Prostate gland (tissue), 2 donors: Measurements from ENCODE around the gene RAB19. TPM values are rescaled to one million over a fixed set of nuclear protein-coding genes. Genes with fewer than 3 reads are reported as not detected.
"Not testable (repeated sequence)": the region's sequence is repeated elsewhere in the genome, so short reads cannot be mapped to it uniquely, and the experiment has no call there.

Experiments
- DNase-seq: peaks from one replicate; pipeline ENCODE4 v3.0.0-alpha.2; 2019; ENCODE audit warnings: low spot score
- H3K27ac ChIP-seq, 2 donors: fragments of 200-600 bp; sonication (generic); 2 replicates each; pipeline ENCODE4 v1.5.1; 2017 to 2019
- H3K27me3 ChIP-seq: fragments of 200-600 bp; sonication (generic); replicated peaks from 2 replicates; pipeline ENCODE4 v1.5.1; 2019; ENCODE audit not compliant: insufficient read depth
- H3K36me3 ChIP-seq, 2 donors: fragments of 200-600 bp; sonication (generic); 1 replicate in 1 of 2; 2 replicates in 1 of 2; pipeline versions ENCODE4 v1.5.1 to v1.8.1; 2017 to 2019
- H3K4me1 ChIP-seq: fragments of 200-600 bp; sonication (generic); replicated peaks from 2 replicates; pipeline ENCODE4 v1.5.1; 2019
- H3K4me3 ChIP-seq, 2 donors: fragments of 200-600 bp; sonication (generic); 2 replicates each; pipeline ENCODE4 v1.5.1; 2017 to 2019
- H3K9me3 ChIP-seq: fragments of 200-600 bp; sonication (generic); 2 replicates; pipeline ENCODE4 v1.5.1; 2017
- POLR2A ChIP-seq: fragments of 450-650 bp; IDR thresholded peaks from one replicate; pipeline ENCODE4 v1.6.1; 2016; ENCODE audit warnings: antibody characterized with exemption, mild to moderate bottlenecking
- POLR2AphosphoS5 ChIP-seq: sonication (generic); formaldehyde crosslinking; IDR thresholded peaks from one replicate; pipeline ENCODE4 v1.6.1; 2017; ENCODE audit warnings: antibody characterized with exemption
- WGBS: methylation state at CpG from one replicate; pipeline ENCODE4 v1.1.5; 2018; 5-methylcytosine and 5-hydroxymethylcytosine counted together
- intact Hi-C: fragments of 100-400 bp; cut with DNase I; formaldehyde crosslinking; loops from one replicate; pipeline ENCODE4 v1.14.2; 2022
- total RNA-seq, 2 donors: library from RNA; depleted of rRNA; stranded (reverse); fragments of >200 nt; gene quantifications; one replicate each; pipeline ENCODE4 v1.1.0, GENCODE V29; 2016
- TF ChIP-seq, protein P1 (sequence below), 4 experiments: fragments of 200-600 bp in 2 of 4; fragments of 450-650 bp in 2 of 4; sonication (generic) in 2 of 4; IDR thresholded peaks; 1 replicate in 3 of 4; 2 replicates in 1 of 4; pipeline ENCODE4 v1.5.1; 2016 to 2019; ENCODE audit warnings: antibody characterized with exemption in 4 of 4, mild to moderate bottlenecking in 2 of 4, moderate library complexity in 2 of 4

The RAB19 gene
- total RNA-seq, 2 donors from 2014 or later = 0.80 to 9.3 TPM

DNA sequence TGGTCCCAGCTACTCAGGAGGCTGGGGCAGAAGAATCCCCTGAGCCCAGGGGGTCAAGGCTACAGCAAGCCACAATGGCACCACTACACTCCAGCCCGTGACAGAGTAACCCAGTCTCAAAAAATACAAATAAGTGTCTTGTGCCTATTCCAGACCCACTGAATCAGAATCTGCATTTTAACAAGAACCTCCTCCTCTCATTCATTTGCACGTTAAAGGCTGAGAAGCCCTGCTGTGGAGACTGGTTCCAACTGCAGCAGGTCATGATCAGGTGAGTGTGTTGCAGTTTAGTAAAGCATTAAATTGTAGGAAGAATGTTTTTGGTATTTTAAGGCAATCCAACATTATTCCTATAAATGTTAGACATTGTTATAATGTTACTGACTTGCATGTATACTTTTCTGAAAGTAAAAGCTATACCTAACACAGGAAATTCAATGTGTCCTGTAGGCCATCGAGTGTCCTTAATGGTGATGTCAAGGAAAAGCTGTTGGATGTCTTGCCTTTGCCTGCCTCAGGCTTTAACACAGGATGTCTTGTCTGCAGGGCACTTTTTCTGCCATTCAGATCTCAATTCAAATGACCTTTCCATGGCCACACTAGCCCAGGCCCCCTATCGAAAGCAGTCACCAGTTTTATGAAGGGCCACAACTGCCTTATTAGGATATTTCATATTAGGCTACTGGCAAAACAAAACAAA lies 45.1 kb downstream of the RAB19 start:
- no peak for DNase-seq
- H3K27me3 ChIP-seq = no peaks in the 10 kb centered on the region
- H3K9me3 ChIP-seq = no peaks in the 10 kb centered on the region
- no peak overlapping the region for H3K27ac ChIP-seq
- no peak for TF ChIP-seq POLR2AphosphoS5
- TF ChIP-seq POLR2A = no peak
- TF ChIP-seq, protein P1, sequence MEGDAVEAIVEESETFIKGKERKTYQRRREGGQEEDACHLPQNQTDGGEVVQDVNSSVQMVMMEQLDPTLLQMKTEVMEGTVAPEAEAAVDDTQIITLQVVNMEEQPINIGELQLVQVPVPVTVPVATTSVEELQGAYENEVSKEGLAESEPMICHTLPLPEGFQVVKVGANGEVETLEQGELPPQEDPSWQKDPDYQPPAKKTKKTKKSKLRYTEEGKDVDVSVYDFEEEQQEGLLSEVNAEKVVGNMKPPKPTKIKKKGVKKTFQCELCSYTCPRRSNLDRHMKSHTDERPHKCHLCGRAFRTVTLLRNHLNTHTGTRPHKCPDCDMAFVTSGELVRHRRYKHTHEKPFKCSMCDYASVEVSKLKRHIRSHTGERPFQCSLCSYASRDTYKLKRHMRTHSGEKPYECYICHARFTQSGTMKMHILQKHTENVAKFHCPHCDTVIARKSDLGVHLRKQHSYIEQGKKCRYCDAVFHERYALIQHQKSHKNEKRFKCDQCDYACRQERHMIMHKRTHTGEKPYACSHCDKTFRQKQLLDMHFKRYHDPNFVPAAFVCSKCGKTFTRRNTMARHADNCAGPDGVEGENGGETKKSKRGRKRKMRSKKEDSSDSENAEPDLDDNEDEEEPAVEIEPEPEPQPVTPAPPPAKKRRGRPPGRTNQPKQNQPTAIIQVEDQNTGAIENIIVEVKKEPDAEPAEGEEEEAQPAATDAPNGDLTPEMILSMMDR (IDR thresholded peaks at IDR 0.05) = no peak
- 89% methylated on average over 4 of the region's 4 CpGs for WGBS
- H3K4me3 ChIP-seq = no peak overlapping the region
- H3K4me1 ChIP-seq = no peaks in the 10 kb centered on the region
- H3K36me3 ChIP-seq = no peaks in the 10 kb centered on the region
- intact Hi-C loops = no loop called here

GRCh38 chr7:140451716-140452115 lies 47.9 kb downstream of the RAB19 start:
- intact Hi-C loops = no loop called here
- Histone ChIP-seq H3K36me3 (peaks cover 0 to 7% of the 10 kb centered on the region in 2 donors), H3K27me3 (no peaks in the 10 kb centered on the region), H3K9me3 (no peaks in the 10 kb centered on the region), H3K4me1 (no peaks in the 10 kb centered on the region), H3K4me3 (no peak overlapping the region), H3K27ac (no peak overlapping the region)
- no peak for DNase-seq
- no peak for TF ChIP-seq POLR2A
- no peak for TF ChIP-seq POLR2AphosphoS5
- TF ChIP-seq, protein P1 (IDR thresholded peaks at IDR 0.05) = no peak
- 73% methylated on average over 1 of the region's 1 CpG for WGBS

GRCh38 chr7:140453273-140453672 lies 49.4 kb downstream of the RAB19 start:
- peaks cover 0 to 7% of the 10 kb centered on the region in 2 donors for H3K36me3 ChIP-seq
- 52% methylated on average over 4 of the region's 4 CpGs for WGBS
- H3K27me3 ChIP-seq = no peaks in the 10 kb centered on the region

DNA sequence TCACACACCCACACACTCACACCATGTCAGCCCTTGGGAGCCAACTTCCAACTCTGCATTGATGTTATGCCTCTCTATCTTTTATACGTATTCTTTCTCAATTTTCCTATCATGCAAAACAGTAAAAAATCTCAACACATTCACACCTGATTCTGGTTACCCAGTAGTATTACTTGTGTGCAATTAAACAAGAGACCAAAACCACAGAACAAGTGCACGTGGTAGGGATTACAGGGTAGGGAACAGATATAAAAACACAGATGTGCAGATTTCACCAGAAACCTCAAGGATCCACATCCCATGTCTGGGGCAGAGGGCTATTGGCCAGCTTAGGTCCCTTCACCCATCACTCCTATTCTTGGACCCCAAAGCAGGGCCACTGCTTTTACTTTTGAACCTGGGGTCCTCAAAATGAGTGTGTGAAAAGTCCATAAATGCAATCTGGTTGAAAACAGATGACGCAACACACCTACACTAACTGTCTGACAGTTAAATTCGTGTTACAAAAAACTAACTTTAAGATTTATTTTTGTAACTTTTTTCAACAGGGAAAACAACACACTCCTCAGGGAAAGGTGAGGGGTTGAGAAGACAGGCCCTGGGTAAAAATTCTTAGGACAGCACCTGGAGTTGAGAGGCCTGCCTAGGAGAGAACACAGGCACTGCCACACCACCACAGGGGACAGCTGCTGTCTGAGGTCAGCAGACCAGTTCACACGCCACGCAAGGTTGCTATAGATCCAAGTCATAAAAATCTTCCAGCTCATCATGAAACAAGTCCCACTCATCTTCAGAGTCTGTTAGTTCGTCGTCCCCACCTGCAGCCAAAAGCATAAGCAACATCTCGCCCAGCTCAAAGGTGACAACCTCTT lies 50.2 kb downstream of the RAB19 start:
- H3K36me3 ChIP-seq, H3K27me3 ChIP-seq, H3K4me3 ChIP-seq, intact Hi-C loops, H3K9me3 ChIP-seq, DNase-seq, H3K4me1 ChIP-seq, H3K27ac ChIP-seq: not testable (repeated sequence)
- 83% methylated on average over 9 of the region's 9 CpGs for WGBS

More at GRCh38 chr7:140453273-140453672, 49.4 kb downstream of the RAB19 start:
- TF ChIP-seq POLR2A (no peak), POLR2AphosphoS5 (peak; percentile 17)
- Histone ChIP-seq H3K4me3 (no peak overlapping the region), H3K27ac (no peak overlapping the region), H3K4me1 (no peaks in the 10 kb centered on the region), H3K9me3 (no peaks in the 10 kb centered on the region)
- no peak for DNase-seq
- intact Hi-C loops = no loop called here

DNA sequence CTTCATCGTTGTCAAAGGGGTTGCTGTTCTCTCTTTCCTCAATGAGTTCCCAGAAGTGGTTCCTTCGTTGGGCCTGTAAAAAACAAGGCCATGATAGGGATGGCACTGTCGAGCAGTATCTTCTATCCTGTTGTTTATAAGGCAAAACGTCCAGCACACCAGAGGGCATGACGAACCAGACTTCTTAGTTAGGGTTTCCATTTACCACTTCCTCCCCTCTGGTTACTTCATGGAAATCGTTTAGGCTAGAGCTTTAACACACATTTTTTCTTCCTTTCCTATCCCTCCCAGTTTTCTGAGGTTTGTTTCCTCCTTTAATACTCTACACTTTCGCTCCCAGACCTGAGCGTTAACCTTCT lies 50.8 kb downstream of the RAB19 start:
- Histone ChIP-seq H3K36me3 (peaks cover 0 to 7% of the 10 kb centered on the region in 2 donors), H3K9me3 (no peaks in the 10 kb centered on the region), H3K27me3 (no peaks in the 10 kb centered on the region), H3K27ac (no peak overlapping the region), H3K4me1 (no peaks in the 10 kb centered on the region), H3K4me3 (no peak overlapping the region)
- no peak for TF ChIP-seq POLR2AphosphoS5
- no peak for TF ChIP-seq POLR2A
- TF ChIP-seq, protein P1 (IDR thresholded peaks at IDR 0.05) = no peak
- intact Hi-C loops = no loop called here
- 69% methylated on average over 8 of the region's 8 CpGs for WGBS
- no peak for DNase-seq
